ENCODE data around the gene SS18L1.

GRCh38 chr20:62198931-62199330 lies 55.4 kb downstream of the SS18L1 start:
- TF ChIP-seq, protein P1, sequence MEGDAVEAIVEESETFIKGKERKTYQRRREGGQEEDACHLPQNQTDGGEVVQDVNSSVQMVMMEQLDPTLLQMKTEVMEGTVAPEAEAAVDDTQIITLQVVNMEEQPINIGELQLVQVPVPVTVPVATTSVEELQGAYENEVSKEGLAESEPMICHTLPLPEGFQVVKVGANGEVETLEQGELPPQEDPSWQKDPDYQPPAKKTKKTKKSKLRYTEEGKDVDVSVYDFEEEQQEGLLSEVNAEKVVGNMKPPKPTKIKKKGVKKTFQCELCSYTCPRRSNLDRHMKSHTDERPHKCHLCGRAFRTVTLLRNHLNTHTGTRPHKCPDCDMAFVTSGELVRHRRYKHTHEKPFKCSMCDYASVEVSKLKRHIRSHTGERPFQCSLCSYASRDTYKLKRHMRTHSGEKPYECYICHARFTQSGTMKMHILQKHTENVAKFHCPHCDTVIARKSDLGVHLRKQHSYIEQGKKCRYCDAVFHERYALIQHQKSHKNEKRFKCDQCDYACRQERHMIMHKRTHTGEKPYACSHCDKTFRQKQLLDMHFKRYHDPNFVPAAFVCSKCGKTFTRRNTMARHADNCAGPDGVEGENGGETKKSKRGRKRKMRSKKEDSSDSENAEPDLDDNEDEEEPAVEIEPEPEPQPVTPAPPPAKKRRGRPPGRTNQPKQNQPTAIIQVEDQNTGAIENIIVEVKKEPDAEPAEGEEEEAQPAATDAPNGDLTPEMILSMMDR (conservative IDR thresholded peaks at IDR 0.05) = no peak
- TF ChIP-seq ZFX (IDR thresholded peaks at IDR 0.05) = no peak

Measured in C4-2B (cell line).